ENCODE results near the gene CEACAM16. TPM values are rescaled to one million over a fixed set of nuclear protein-coding genes. Genes with fewer than 3 reads are reported as not detected.

Gene CEACAM16
- total RNA-seq, 1 experiment from 2014 or later = not detected

GRCh38 chr19:44723299-44723951 is 24.5 kb downstream of the CEACAM16 start:
- peaks cover 71% of the 10 kb centered on the region for H3K4me1 ChIP-seq (replicated peaks; ENCODE audit: insufficient read depth)
- H2AFZ ChIP-seq = no peak overlapping the region
- H4K20me1 ChIP-seq (ENCODE audit: insufficient read depth) = no peaks in the 10 kb centered on the region
- no peak for DNase-seq
- H3K79me2 ChIP-seq (ENCODE audit: low read depth) = no peaks in the 10 kb centered on the region
- no peak for TF ChIP-seq EZH2 (IDR thresholded peaks at IDR 0.05; ENCODE audit: low read depth)
- TF ChIP-seq, protein P1, sequence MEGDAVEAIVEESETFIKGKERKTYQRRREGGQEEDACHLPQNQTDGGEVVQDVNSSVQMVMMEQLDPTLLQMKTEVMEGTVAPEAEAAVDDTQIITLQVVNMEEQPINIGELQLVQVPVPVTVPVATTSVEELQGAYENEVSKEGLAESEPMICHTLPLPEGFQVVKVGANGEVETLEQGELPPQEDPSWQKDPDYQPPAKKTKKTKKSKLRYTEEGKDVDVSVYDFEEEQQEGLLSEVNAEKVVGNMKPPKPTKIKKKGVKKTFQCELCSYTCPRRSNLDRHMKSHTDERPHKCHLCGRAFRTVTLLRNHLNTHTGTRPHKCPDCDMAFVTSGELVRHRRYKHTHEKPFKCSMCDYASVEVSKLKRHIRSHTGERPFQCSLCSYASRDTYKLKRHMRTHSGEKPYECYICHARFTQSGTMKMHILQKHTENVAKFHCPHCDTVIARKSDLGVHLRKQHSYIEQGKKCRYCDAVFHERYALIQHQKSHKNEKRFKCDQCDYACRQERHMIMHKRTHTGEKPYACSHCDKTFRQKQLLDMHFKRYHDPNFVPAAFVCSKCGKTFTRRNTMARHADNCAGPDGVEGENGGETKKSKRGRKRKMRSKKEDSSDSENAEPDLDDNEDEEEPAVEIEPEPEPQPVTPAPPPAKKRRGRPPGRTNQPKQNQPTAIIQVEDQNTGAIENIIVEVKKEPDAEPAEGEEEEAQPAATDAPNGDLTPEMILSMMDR (conservative IDR thresholded peaks at IDR 0.05) = no peak
- no TSS peak for BruUV-seq (replicated peaks)
- H3F3A ChIP-seq (ENCODE audit: insufficient read depth, low read depth) = peaks cover 38% of the 10 kb centered on the region
- no peak overlapping the region for H3K4me3 ChIP-seq
- H3K27ac ChIP-seq = peak overlapping the region; percentile 7; the same call in 1 of the 2 replicates
- POLR2A ChIA-PET (ENCODE audit: unreplicated experiment) = interaction anchor here (1.0 kb wide), 1 partner anchor 147 kb away, joined by 8 read pairs; no protein-coding TSS in a partner anchor
- H3K9me3 ChIP-seq (ENCODE audit: insufficient read depth, low read depth) = no peaks in the 10 kb centered on the region
- H3K36me3 ChIP-seq (ENCODE audit: low read depth) = no peaks in the 10 kb centered on the region
- no peaks in the 10 kb centered on the region for H3K27me3 ChIP-seq (ENCODE audit: insufficient read depth, low read depth)
- CTCF ChIA-PET = interaction anchor here (0.6 to 2.8 kb wide), 19 partner anchors 15 to 909 kb away, joined by 3 to 55 read pairs (median 10); partner anchors contain the start of gene NECTIN2
- H3K9me2 ChIP-seq (ENCODE audit: insufficient read depth) = no peaks in the 10 kb centered on the region
- intact Hi-C loops (cut with micrococcal nuclease; ENCODE audit: unreplicated experiment) = loop anchor here (1.0 kb wide), 1 partner anchor 69 kb away; no protein-coding TSS in a partner anchor
- no peak overlapping the region; the same call in 1 of the 2 replicates for H3K4me2 ChIP-seq

DNA sequence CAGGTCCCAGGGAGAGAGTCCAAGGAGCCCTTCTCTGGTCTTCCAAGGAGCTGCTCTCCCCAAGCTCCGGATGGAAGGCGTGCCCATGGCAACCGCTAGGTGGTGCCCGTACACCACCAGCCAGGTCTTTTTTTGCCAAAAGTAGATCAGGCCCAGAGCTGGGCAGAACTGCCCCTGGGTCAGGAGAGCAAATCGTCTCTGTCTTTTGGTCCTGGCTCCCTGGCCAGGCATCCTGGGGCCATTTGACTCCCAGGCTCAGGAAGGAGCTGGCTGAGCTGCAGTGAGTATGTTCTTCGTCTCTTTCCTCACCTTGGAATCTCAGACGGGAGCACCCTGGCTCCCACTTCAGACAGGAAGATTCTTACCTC is 25.0 kb downstream of the CEACAM16 start:
- ChIA-PET POLR2A (ENCODE audit: unreplicated experiment) (interaction anchor here (0.6 to 1.0 kb wide), 2 partner anchors 147 to 725 kb away, joined by 3 to 8 read pairs; no protein-coding TSS in a partner anchor), CTCF (interaction anchor here (0.6 to 2.8 kb wide), 21 partner anchors 9 to 154 kb away, joined by 3 to 55 read pairs (median 4); partner anchors contain the start of gene NECTIN2)
- Histone ChIP-seq H3K9me2 (ENCODE audit: insufficient read depth) (no peaks in the 10 kb centered on the region), H3K4me1 (replicated peaks; ENCODE audit: insufficient read depth) (peaks cover 66% of the 10 kb centered on the region), H3F3A (ENCODE audit: insufficient read depth, low read depth) (peaks cover 36% of the 10 kb centered on the region), H3K36me3 (ENCODE audit: low read depth) (no peaks in the 10 kb centered on the region), H3K79me2 (ENCODE audit: low read depth) (no peaks in the 10 kb centered on the region), H4K20me1 (ENCODE audit: insufficient read depth) (no peaks in the 10 kb centered on the region), H3K4me3 (no peak overlapping the region), H2AFZ (no peak overlapping the region), H3K9me3 (ENCODE audit: insufficient read depth, low read depth) (no peaks in the 10 kb centered on the region), H3K4me2 (peak overlapping the region; percentile 47), H3K27ac (peak overlapping the region; percentile 62), H3K27me3 (ENCODE audit: insufficient read depth, low read depth) (no peaks in the 10 kb centered on the region)
- DNase-seq = peak; percentile 74 to 88
- no TSS peak for BruUV-seq (replicated peaks)
- no peak for TF ChIP-seq EZH2 (IDR thresholded peaks at IDR 0.05; ENCODE audit: low read depth)
- TF ChIP-seq, protein P1 (conservative IDR thresholded peaks at IDR 0.05) = peak; percentile 98
- intact Hi-C loops (cut with micrococcal nuclease; ENCODE audit: unreplicated experiment) = loop anchor here (1.0 to 2.0 kb wide), 7 partner anchors 15 to 121 kb away; no protein-coding TSS in a partner anchor

DNA sequence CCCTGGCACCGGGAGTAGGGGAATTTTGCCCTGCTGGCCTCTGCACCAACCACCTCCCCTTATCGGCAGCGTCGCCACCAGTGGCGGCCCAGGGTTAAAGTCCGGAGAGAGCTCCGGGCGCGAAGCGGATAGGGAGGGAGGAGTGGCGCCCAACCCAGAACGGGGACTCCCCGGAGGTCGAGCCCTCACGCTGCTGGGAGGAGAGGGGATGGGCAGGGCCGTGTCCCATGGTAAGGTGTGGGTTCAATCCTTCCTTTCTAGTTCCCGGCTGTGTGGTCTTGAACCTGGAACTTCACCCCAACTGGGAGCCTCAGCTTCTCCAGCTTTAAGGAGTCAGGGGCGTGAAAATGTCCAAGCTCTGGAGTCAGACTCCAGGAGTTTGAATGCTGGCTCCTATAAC is 26.3 kb downstream of the CEACAM16 start:
- Histone ChIP-seq H3K36me3 (ENCODE audit: low read depth) (no peaks in the 10 kb centered on the region), H3K27me3 (ENCODE audit: insufficient read depth, low read depth) (no peaks in the 10 kb centered on the region)

More for the DNA sequence above, 26.3 kb downstream of the CEACAM16 start:
- CTCF ChIA-PET = interaction anchor here (0.5 to 2.8 kb wide), 8 partner anchors 30 to 141 kb away, joined by 3 to 55 read pairs (median 10); partner anchors contain the start of gene NECTIN2
- BruUV-seq (replicated peaks) = no TSS peak
- Histone ChIP-seq H3K9me3 (ENCODE audit: insufficient read depth, low read depth) (no peaks in the 10 kb centered on the region), H2AFZ (no peak overlapping the region), H3K4me1 (replicated peaks; ENCODE audit: insufficient read depth) (peaks cover 57% of the 10 kb centered on the region), H3F3A (ENCODE audit: insufficient read depth, low read depth) (peaks cover 30% of the 10 kb centered on the region), H4K20me1 (ENCODE audit: insufficient read depth) (no peaks in the 10 kb centered on the region), H3K4me3 (no peak overlapping the region), H3K79me2 (ENCODE audit: low read depth) (no peaks in the 10 kb centered on the region), H3K27ac (no peak overlapping the region; the same call in 1 of the 2 replicates), H3K4me2 (peak overlapping the region; percentile 47; the same call in 1 of the 2 replicates), H3K9me2 (ENCODE audit: insufficient read depth) (no peaks in the 10 kb centered on the region)
- POLR2A ChIA-PET (ENCODE audit: unreplicated experiment) = interaction anchor here (0.6 to 1.2 kb wide), 3 partner anchors 28 to 794 kb away, joined by 6 to 8 read pairs (median 6); no protein-coding TSS in a partner anchor
- no peak for DNase-seq
- no peak for TF ChIP-seq EZH2 (IDR thresholded peaks at IDR 0.05; ENCODE audit: low read depth)
- TF ChIP-seq, protein P1 (conservative IDR thresholded peaks at IDR 0.05) = no peak
- intact Hi-C loops (cut with micrococcal nuclease; ENCODE audit: unreplicated experiment) = loop anchor here (2.0 kb wide), 2 partner anchors 14 to 120 kb away; no protein-coding TSS in a partner anchor
